Thoracic aorta (tissue), 2 donors: Measurements from ENCODE around the gene KCNK17. TPM values are rescaled to one million over a fixed set of nuclear protein-coding genes. Genes with fewer than 3 reads are reported as not detected.

Experiments used
- ATAC-seq: fragments of 150-250 bp; one replicate; pipeline ENCODE4 v1.8.0; 2017; ENCODE audit warnings: low read depth; ENCODE audit not compliant: insufficient number of reproducible peaks, low FRiP score
- DNase-seq: peaks from one replicate; pipeline ENCODE4 v3.0.0-alpha.2; 2020; ENCODE audit warnings: low spot score
- H3K27ac ChIP-seq, 2 donors: fragments of 200-600 bp; sonication (generic); 1 replicate in 1 of 2; 2 replicates in 1 of 2; pipeline ENCODE4 v1.5.1; 2016; ENCODE audit warnings: mild to moderate bottlenecking in 2 of 2, moderate library complexity in 2 of 2
- H3K27me3 ChIP-seq: fragments of 200-600 bp; sonication (generic); replicated peaks from 2 replicates; pipeline ENCODE4 v1.6.0; 2016; ENCODE audit warnings: mild to moderate bottlenecking; ENCODE audit not compliant: insufficient read depth
- H3K36me3 ChIP-seq: fragments of 200-600 bp; sonication (generic); one replicate; pipeline ENCODE4 v1.5.1; 2016
- H3K4me1 ChIP-seq, 2 donors: fragments of 200-600 bp; sonication (generic); 1 replicate in 1 of 2; 2 replicates in 1 of 2; pipeline versions ENCODE4 v1.5.1 to v1.6.0; 2016; ENCODE audit warnings: low read depth in 2 of 2, mild to moderate bottlenecking in 1 of 2; ENCODE audit not compliant: control insufficient read depth in 1 of 2
- H3K4me3 ChIP-seq: fragments of 200-600 bp; sonication (generic); 2 replicates; pipeline ENCODE4 v1.5.1; 2016; ENCODE audit warnings: mild to moderate bottlenecking
- H3K9me3 ChIP-seq: fragments of 200-600 bp; sonication (generic); 2 replicates; pipeline ENCODE4 v1.5.1; 2016
- CTCF ChIP-seq: fragments of 200-600 bp; sonication (generic); IDR thresholded peaks from one replicate; pipeline ENCODE4 v1.5.1; 2019; ENCODE audit warnings: antibody characterized with exemption
- total RNA-seq, 2 donors: library from RNA; depleted of rRNA; stranded (reverse); fragments of >200 nt; gene quantifications; one replicate each; pipeline versions ENCODE4 v1.1.0 to v1.2.3, GENCODE V29; 2016

Gene KCNK17
- total RNA-seq: 10 to 100 TPM; 11.6 to 20.9 TPM

DNA sequence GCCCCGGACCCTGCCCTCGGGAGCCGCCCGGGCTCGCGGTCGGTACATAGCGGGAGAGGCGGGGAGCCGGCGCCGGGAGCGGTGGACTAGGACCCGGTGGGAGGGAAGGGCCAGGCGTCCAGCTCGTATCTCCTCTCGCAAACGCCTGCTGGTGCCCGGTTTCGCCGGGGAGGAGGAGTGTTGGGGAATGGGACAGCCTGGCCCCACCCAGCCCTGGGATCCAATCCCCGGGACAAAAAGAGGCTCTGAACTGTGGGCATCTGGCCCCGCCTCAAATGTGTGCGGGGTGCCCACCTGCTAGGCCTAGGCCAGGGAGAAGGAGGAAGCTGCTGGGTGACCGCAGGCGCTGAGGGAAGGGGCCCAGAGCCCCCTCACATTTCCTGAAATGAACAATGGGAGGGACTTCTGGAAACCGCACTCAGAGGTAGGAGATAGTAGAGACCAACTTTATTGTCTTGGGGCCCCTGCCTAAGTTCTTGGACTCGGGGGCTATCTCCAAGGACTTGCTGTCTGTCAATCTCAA, at the start of gene KCNK17:
TSS of gene KCNK17 (minus strand) at position 147 of the 523 bp plus-strand sequence. CDS start at position 48, 99 bp downstream.
- H3K9me3 ChIP-seq: no peaks in the 10 kb centered on the region
- H3K36me3 ChIP-seq: no peaks in the 10 kb centered on the region
- peaks cover 15 to 90% of the 10 kb centered on the region in 2 donors for H3K4me1 ChIP-seq
- ATAC-seq (no peak), DNase-seq (no peak)
- H3K27me3 ChIP-seq: no peaks in the 10 kb centered on the region
- peak within 1 kb of the TSS; percentile 78 for H3K4me3 ChIP-seq
- peak within 1 kb of the TSS; percentile 72 to 81 for H3K27ac ChIP-seq
- no peak for TF ChIP-seq CTCF

- no peaks in the 10 kb centered on the region for H3K9me3 ChIP-seq
- H3K4me3 ChIP-seq: no peak overlapping the region
- ATAC-seq (no peak), DNase-seq (no peak)
- no peaks in the 10 kb centered on the region for H3K4me1 ChIP-seq
- H3K36me3 ChIP-seq: no peaks in the 10 kb centered on the region
- no peaks in the 10 kb centered on the region for H3K27me3 ChIP-seq
- no peak overlapping the region for H3K27ac ChIP-seq
- no peak for TF ChIP-seq CTCF
These were observed 49.1 kb upstream of the KCNK17 start for GRCh38 chr6:39363280-39363679.

GRCh38 chr6:39362487-39362865, 48.3 kb upstream of the KCNK17 start:
- TF ChIP-seq CTCF: no peak
- H3K27ac ChIP-seq: no peak overlapping the region

DNA sequence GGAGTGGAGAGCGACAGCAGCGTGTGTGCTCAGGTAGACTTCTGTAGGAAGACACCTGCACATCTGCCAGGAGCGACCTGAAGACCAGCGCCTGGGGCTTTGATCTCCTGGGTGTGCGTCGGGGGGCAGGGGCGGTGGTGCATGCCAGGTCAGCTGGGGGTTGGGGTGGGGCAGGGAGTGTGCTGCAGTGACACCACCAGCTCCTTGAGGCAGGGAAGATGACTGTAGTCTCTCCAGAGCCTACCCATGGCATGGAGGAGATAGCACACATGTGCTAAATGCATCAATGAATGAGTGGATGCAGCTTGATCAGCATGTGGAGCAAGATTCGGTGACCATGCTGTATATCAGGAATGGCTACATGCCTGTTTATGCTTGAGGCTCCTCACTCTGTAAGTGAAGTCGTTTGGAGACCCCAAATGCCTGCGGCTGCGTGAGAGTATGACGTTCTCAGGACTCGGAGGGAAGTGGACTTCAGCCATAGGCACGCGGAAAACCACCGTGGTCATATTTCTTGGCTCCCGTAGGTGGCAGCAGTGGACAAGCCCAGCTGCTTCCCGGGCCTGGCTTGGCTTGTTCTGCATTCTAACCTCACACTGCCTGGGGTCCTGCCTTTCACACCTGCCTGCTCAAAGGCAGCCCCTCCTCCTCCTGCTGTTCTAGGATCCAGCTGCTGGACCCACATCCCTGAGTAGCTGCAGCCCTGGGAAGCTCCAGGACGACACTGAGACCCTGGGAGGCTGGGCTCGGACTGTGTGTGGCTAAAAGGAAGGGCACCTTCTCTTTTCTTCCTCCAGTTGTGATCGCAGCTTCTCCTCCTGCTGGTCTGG, 47.7 kb upstream of the KCNK17 start:
- peak; percentile 82 for TF ChIP-seq CTCF
- H3K27ac ChIP-seq: no peak overlapping the region
- ATAC-seq (no peak), DNase-seq (no peak)
- H3K36me3 ChIP-seq: no peaks in the 10 kb centered on the region
- H3K27me3 ChIP-seq: no peaks in the 10 kb centered on the region
- no peaks in the 10 kb centered on the region for H3K4me1 ChIP-seq
- no peak overlapping the region for H3K4me3 ChIP-seq
- no peaks in the 10 kb centered on the region for H3K9me3 ChIP-seq

More at GRCh38 chr6:39362487-39362865, 48.3 kb upstream of the KCNK17 start:
- H3K27me3 ChIP-seq: no peaks in the 10 kb centered on the region
- no peak overlapping the region for H3K4me3 ChIP-seq
- no peaks in the 10 kb centered on the region for H3K4me1 ChIP-seq
- DNase-seq (no peak), ATAC-seq (no peak)
- no peaks in the 10 kb centered on the region for H3K36me3 ChIP-seq
- no peaks in the 10 kb centered on the region for H3K9me3 ChIP-seq

DNA sequence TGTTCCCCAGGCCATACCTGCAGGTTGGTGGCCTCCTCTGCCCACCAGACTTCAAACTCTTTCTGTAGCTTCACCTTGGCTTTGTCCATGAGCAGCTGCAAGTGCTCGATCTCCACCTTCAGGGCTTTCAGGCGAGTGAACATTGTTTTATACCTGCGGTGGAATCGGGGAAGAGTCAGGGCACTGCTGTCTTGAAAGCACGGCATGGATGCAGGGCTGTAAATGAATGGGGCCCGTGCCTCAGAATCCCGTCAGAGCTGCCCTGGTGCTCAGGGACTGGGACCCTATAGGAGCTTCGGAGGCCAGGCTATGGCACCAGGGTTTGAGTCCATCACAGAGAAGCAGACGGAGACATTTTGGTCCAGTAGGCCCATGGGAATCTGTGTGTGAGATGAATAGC, 46.2 kb upstream of the KCNK17 start:
- Histone ChIP-seq H3K4me3 (no peak overlapping the region), H3K9me3 (no peaks in the 10 kb centered on the region), H3K4me1 (no peaks in the 10 kb centered on the region), H3K36me3 (no peaks in the 10 kb centered on the region), H3K27me3 (no peaks in the 10 kb centered on the region), H3K27ac (no peak overlapping the region)
- TF ChIP-seq CTCF: no peak
- ATAC-seq (no peak), DNase-seq (no peak)
